ENCODE data around the gene PSPH.
"Not testable (repeated sequence)": the region's sequence is repeated elsewhere in the genome, so short reads cannot be mapped to it uniquely, and the experiment has no call there.

PSPH gene

DNA sequence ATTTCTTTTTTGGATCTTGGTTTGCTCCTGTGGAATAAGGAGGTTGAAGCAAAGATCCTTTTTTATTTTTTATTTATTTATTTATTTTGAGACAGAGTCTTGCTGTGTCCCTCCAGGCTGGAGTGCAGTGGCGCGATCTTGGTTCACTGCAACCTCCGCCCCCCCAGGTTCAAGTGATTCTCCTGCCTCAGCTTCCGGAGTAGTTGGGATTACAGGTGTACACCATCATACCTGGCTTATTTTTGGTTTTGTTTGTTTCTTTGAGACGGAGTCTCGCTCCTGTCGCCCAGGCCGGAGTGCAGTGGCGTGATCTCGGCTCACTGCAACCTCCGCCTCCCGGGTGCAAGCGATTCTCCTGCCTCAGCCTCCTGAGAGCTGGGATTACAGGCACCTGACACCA, 15.1 kb upstream of the PSPH start:
- not testable (repeated sequence) for H3K79me1 ChIP-seq (ENCODE audit: low read length); H3K27me3 ChIP-seq (ENCODE audit: insufficient read depth, low read length, poor library complexity); H3K4me2 ChIP-seq (ENCODE audit: low read length); H3K4me3 ChIP-seq (ENCODE audit: low read length); H3K36me3 ChIP-seq (ENCODE audit: control insufficient read depth, insufficient read depth, low read length); H2BK15ac ChIP-seq (replicated peaks; ENCODE audit: low read depth); H4K8ac ChIP-seq (ENCODE audit: low read depth, low read length); H2BK5ac ChIP-seq (ENCODE audit: low read length); H3K56ac ChIP-seq (ENCODE audit: low read length); H3K9ac ChIP-seq (ENCODE audit: low read length); H3K79me2 ChIP-seq (ENCODE audit: control insufficient read depth, insufficient read depth, low read length); H4K5ac ChIP-seq (ENCODE audit: low read length); H3K23ac ChIP-seq (ENCODE audit: low read length); H3K4ac ChIP-seq (ENCODE audit: low read depth, low read length); H3K27ac ChIP-seq (ENCODE audit: low read depth, low read length); H2AK5ac ChIP-seq (ENCODE audit: low read length); DNase-seq; H2BK120ac ChIP-seq (ENCODE audit: low read depth, low read length); H3K4me1 ChIP-seq (ENCODE audit: control insufficient read depth, low read depth, low read length); H3K18ac ChIP-seq (ENCODE audit: low read length)
- no CpG with 5 or more reads among the region's 13 CpGs for WGBS (ENCODE audit: extremely low coverage, insufficient coverage, low lambda C conversion rate)

GRCh38 chr7:56063882-56064625, 12.8 kb upstream of the PSPH start, which contains the start of gene SUMF2:
Gene SUMF2 (plus strand): TSS chr7:56064286. CDS start chr7:56064312, 26 bp downstream.
- Histone ChIP-seq H3K9ac (ENCODE audit: low read length) (peak within 1 kb of the TSS; percentile 85), H2BK120ac (ENCODE audit: low read depth, low read length) (no peak within 1 kb of the TSS), H3K18ac (ENCODE audit: low read length) (peak within 1 kb of the TSS; percentile 65), H3K79me2 (ENCODE audit: control insufficient read depth, insufficient read depth, low read length) (no peaks in the 10 kb centered on the region), H3K56ac (ENCODE audit: low read length) (peak within 1 kb of the TSS; percentile 86), H2AK5ac (ENCODE audit: low read length) (no peak within 1 kb of the TSS), H3K4me1 (ENCODE audit: control insufficient read depth, low read depth, low read length) (no peaks in the 10 kb centered on the region), H4K5ac (ENCODE audit: low read length) (no peak within 1 kb of the TSS), H2BK15ac (replicated peaks; ENCODE audit: low read depth) (no peak within 1 kb of the TSS), H3K4ac (ENCODE audit: low read depth, low read length) (no peak within 1 kb of the TSS), H3K23ac (ENCODE audit: low read length) (no peak within 1 kb of the TSS), H3K4me2 (ENCODE audit: low read length) (peak within 1 kb of the TSS; percentile 33), H4K8ac (ENCODE audit: low read depth, low read length) (no peak within 1 kb of the TSS), H3K79me1 (ENCODE audit: low read length) (peaks cover 1% of the 10 kb centered on the region), H3K27me3 (ENCODE audit: insufficient read depth, low read length, poor library complexity) (no peaks in the 10 kb centered on the region), H3K36me3 (ENCODE audit: control insufficient read depth, insufficient read depth, low read length) (peaks cover 8% of the 10 kb centered on the region), H3K27ac (ENCODE audit: low read depth, low read length) (peak within 1 kb of the TSS; percentile 87), H3K4me3 (ENCODE audit: low read length) (peak within 1 kb of the TSS; percentile 81), H2BK5ac (ENCODE audit: low read length) (no peak within 1 kb of the TSS)
- DNase-seq = peak; percentile 94
- whole genome bisulfite sequencing (ENCODE audit: extremely low coverage, insufficient coverage, low lambda C conversion rate) = no CpG with 5 or more reads among the region's 49 CpGs

GRCh38 chr7:56063500-56063881, 12.2 kb upstream of the PSPH start:
- no peak overlapping the region for H3K4me3 ChIP-seq (ENCODE audit: low read length)
- H3K79me1 ChIP-seq (ENCODE audit: low read length) = peaks cover 1% of the 10 kb centered on the region
- H3K27me3 ChIP-seq (ENCODE audit: insufficient read depth, low read length, poor library complexity) = no peaks in the 10 kb centered on the region
- H2BK120ac ChIP-seq (ENCODE audit: low read depth, low read length) = no peak overlapping the region
- WGBS (ENCODE audit: extremely low coverage, insufficient coverage, low lambda C conversion rate) = no CpG with 5 or more reads among the region's 7 CpGs
- H3K4ac ChIP-seq (ENCODE audit: low read depth, low read length) = no peak overlapping the region
- no peak overlapping the region for H3K27ac ChIP-seq (ENCODE audit: low read depth, low read length)
- peak overlapping the region; percentile 59 for H3K9ac ChIP-seq (ENCODE audit: low read length)
- no peak overlapping the region for H4K5ac ChIP-seq (ENCODE audit: low read length)
- H3K4me1 ChIP-seq (ENCODE audit: control insufficient read depth, low read depth, low read length) = no peaks in the 10 kb centered on the region
- no peak overlapping the region for H3K4me2 ChIP-seq (ENCODE audit: low read length)
- no peaks in the 10 kb centered on the region for H3K79me2 ChIP-seq (ENCODE audit: control insufficient read depth, insufficient read depth, low read length)
- peaks cover 8% of the 10 kb centered on the region for H3K36me3 ChIP-seq (ENCODE audit: control insufficient read depth, insufficient read depth, low read length)
- no peak overlapping the region for H3K23ac ChIP-seq (ENCODE audit: low read length)
- no peak overlapping the region for H2BK5ac ChIP-seq (ENCODE audit: low read length)
- H2AK5ac ChIP-seq (ENCODE audit: low read length) = no peak overlapping the region
- DNase-seq = peak; percentile 28
- H3K56ac ChIP-seq (ENCODE audit: low read length) = no peak overlapping the region
- H4K8ac ChIP-seq (ENCODE audit: low read depth, low read length) = no peak overlapping the region
- H2BK15ac ChIP-seq (replicated peaks; ENCODE audit: low read depth) = no peak overlapping the region
- no peak overlapping the region for H3K18ac ChIP-seq (ENCODE audit: low read length)

- H3K79me2 ChIP-seq (ENCODE audit: control insufficient read depth, insufficient read depth, low read length) = no peaks in the 10 kb centered on the region
- H3K4ac ChIP-seq (ENCODE audit: low read depth, low read length) = no peak overlapping the region
- peaks cover 11% of the 10 kb centered on the region for H3K36me3 ChIP-seq (ENCODE audit: control insufficient read depth, insufficient read depth, low read length)
- H4K5ac ChIP-seq (ENCODE audit: low read length) = no peak overlapping the region
- H2BK120ac ChIP-seq (ENCODE audit: low read depth, low read length) = no peak overlapping the region
- no peak overlapping the region for H3K4me2 ChIP-seq (ENCODE audit: low read length)
- no CpG with 5 or more reads among the region's 2 CpGs for WGBS (ENCODE audit: extremely low coverage, insufficient coverage, low lambda C conversion rate)
- no peak overlapping the region for H4K8ac ChIP-seq (ENCODE audit: low read depth, low read length)
- H3K27ac ChIP-seq (ENCODE audit: low read depth, low read length) = no peak overlapping the region
- H3K23ac ChIP-seq (ENCODE audit: low read length) = no peak overlapping the region
- no peak overlapping the region for H3K9ac ChIP-seq (ENCODE audit: low read length)
- H3K56ac ChIP-seq (ENCODE audit: low read length) = no peak overlapping the region
- no peak overlapping the region for H2BK5ac ChIP-seq (ENCODE audit: low read length)
- no peak overlapping the region for H2BK15ac ChIP-seq (replicated peaks; ENCODE audit: low read depth)
- H3K79me1 ChIP-seq (ENCODE audit: low read length) = peaks cover 1% of the 10 kb centered on the region
- H3K4me1 ChIP-seq (ENCODE audit: control insufficient read depth, low read depth, low read length) = no peaks in the 10 kb centered on the region
- no peak for DNase-seq
- H3K4me3 ChIP-seq (ENCODE audit: low read length) = no peak overlapping the region
- H2AK5ac ChIP-seq (ENCODE audit: low read length) = no peak overlapping the region
- H3K18ac ChIP-seq (ENCODE audit: low read length) = no peak overlapping the region
- no peaks in the 10 kb centered on the region for H3K27me3 ChIP-seq (ENCODE audit: insufficient read depth, low read length, poor library complexity)
Observed at GRCh38 chr7:56062382-56062781, 11.1 kb upstream of the PSPH start.

GRCh38 chr7:56053993-56054392, 2.7 kb upstream of the PSPH start:
- Histone ChIP-seq H4K5ac (ENCODE audit: low read length) (no peak overlapping the region), H3K4me3 (ENCODE audit: low read length) (no peak overlapping the region), H3K79me1 (ENCODE audit: low read length) (no peaks in the 10 kb centered on the region), H3K4ac (ENCODE audit: low read depth, low read length) (no peak overlapping the region), H3K18ac (ENCODE audit: low read length) (no peak overlapping the region), H3K56ac (ENCODE audit: low read length) (no peak overlapping the region), H3K9ac (ENCODE audit: low read length) (peak overlapping the region; percentile 77), H4K8ac (ENCODE audit: low read depth, low read length) (no peak overlapping the region), H3K4me2 (ENCODE audit: low read length) (no peak overlapping the region), H2AK5ac (ENCODE audit: low read length) (no peak overlapping the region), H3K23ac (ENCODE audit: low read length) (no peak overlapping the region), H3K27me3 (ENCODE audit: insufficient read depth, low read length, poor library complexity) (no peaks in the 10 kb centered on the region), H2BK120ac (ENCODE audit: low read depth, low read length) (no peak overlapping the region), H2BK15ac (replicated peaks; ENCODE audit: low read depth) (no peak overlapping the region), H3K36me3 (ENCODE audit: control insufficient read depth, insufficient read depth, low read length) (peaks cover 6% of the 10 kb centered on the region), H3K27ac (ENCODE audit: low read depth, low read length) (no peak overlapping the region), H2BK5ac (ENCODE audit: low read length) (no peak overlapping the region), H3K79me2 (ENCODE audit: control insufficient read depth, insufficient read depth, low read length) (peaks cover 40% of the 10 kb centered on the region), H3K4me1 (ENCODE audit: control insufficient read depth, low read depth, low read length) (peaks cover 4% of the 10 kb centered on the region)
- WGBS (ENCODE audit: extremely low coverage, insufficient coverage, low lambda C conversion rate) = no CpG with 5 or more reads among the region's 2 CpGs
- no peak for DNase-seq

DNA sequence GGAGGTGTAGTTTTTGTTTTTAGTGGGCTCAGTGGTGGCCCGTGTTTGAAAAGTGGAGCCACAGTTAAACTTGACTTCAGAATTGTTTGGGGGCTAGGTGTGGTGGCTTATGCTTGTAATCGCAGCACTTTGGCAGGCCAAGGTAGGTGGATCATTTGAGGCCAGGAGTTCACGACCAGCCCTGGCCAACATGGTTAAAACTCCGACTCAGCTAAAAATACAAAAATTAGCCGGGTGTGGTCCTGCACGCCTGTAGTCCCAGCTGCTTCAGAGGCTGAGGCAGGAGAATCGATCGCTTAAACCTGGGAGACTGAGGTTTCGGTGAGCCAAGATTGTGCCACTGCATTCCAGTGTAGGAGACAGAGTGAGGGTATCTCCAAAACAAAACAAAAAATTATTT, 2.1 kb upstream of the PSPH start:
- peak overlapping the region; percentile 78 for H3K56ac ChIP-seq (ENCODE audit: low read length)
- peaks cover 4% of the 10 kb centered on the region for H3K4me1 ChIP-seq (ENCODE audit: control insufficient read depth, low read depth, low read length)
- H3K4ac ChIP-seq (ENCODE audit: low read depth, low read length) = no peak overlapping the region
- H2BK15ac ChIP-seq (replicated peaks; ENCODE audit: low read depth) = no peak overlapping the region
- no peak overlapping the region for H2AK5ac ChIP-seq (ENCODE audit: low read length)
- no peak overlapping the region for H3K23ac ChIP-seq (ENCODE audit: low read length)
- H4K5ac ChIP-seq (ENCODE audit: low read length) = no peak overlapping the region
- no peak overlapping the region for H3K4me3 ChIP-seq (ENCODE audit: low read length)
- H3K18ac ChIP-seq (ENCODE audit: low read length) = no peak overlapping the region
- no peak overlapping the region for H4K8ac ChIP-seq (ENCODE audit: low read depth, low read length)
- H3K79me2 ChIP-seq (ENCODE audit: control insufficient read depth, insufficient read depth, low read length) = peaks cover 40% of the 10 kb centered on the region
- H3K9ac ChIP-seq (ENCODE audit: low read length) = peak overlapping the region; percentile 77
- no peak overlapping the region for H2BK5ac ChIP-seq (ENCODE audit: low read length)
- H2BK120ac ChIP-seq (ENCODE audit: low read depth, low read length) = no peak overlapping the region
- H3K79me1 ChIP-seq (ENCODE audit: low read length) = no peaks in the 10 kb centered on the region
- no peak overlapping the region for H3K27ac ChIP-seq (ENCODE audit: low read depth, low read length)
- H3K36me3 ChIP-seq (ENCODE audit: control insufficient read depth, insufficient read depth, low read length) = peaks cover 6% of the 10 kb centered on the region
- H3K4me2 ChIP-seq (ENCODE audit: low read length) = peak overlapping the region; percentile 31
- no peaks in the 10 kb centered on the region for H3K27me3 ChIP-seq (ENCODE audit: insufficient read depth, low read length, poor library complexity)
- no CpG with 5 or more reads among the region's 9 CpGs for WGBS (ENCODE audit: extremely low coverage, insufficient coverage, low lambda C conversion rate)
- no peak for DNase-seq
